Measurements from ENCODE around the gene APOA1.

DNA sequence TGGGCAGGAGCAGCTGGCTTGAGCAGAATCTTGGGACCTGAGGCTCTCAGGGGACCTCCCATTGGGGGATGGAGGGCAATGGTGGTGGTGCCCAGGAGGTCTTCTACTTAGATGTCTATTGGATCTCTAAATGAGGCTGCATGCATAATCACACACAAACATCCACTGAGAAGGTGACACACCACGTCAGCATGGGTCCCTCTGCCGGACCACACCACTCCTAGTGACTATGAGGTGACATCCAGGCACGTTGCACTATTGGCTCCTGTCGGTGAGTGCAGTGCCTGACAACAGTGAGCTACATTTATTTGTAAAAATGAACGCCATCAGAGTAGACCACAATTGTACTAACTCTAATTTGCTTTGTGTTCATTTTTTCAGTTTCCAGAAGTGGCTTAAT lies 12.0 kb downstream of the APOA1 start:
- TF ChIP-seq ATF2 (IDR thresholded peaks at IDR 0.05; ENCODE audit: low read length) (no peak), TAF1 (IDR thresholded peaks at IDR 0.05; ENCODE audit: borderline replicate concordance, low read depth, low read length) (no peak), CHD1 (IDR thresholded peaks at IDR 0.05; ENCODE audit: low read depth, low read length) (no peak), SIN3A (IDR thresholded peaks at IDR 0.05; ENCODE audit: low read depth, low read length) (no peak), KAT2A (conservative IDR thresholded peaks at IDR 0.05; ENCODE audit: control insufficient read depth, low read depth, low read length) (no peak), SUZ12 (IDR thresholded peaks at IDR 0.05; ENCODE audit: unreplicated experiment) (no peak), EZH2 (IDR thresholded peaks at IDR 0.05; ENCODE audit: borderline replicate concordance, control insufficient read depth, low read depth, low read length) (no peak), POLR2A (IDR thresholded peaks at IDR 0.05; ENCODE audit: low read depth, low read length) (no peak), NFXL1 (IDR thresholded peaks at IDR 0.05; ENCODE audit: borderline replicate concordance) (no peak), RCOR1 (conservative IDR thresholded peaks at IDR 0.05; ENCODE audit: low read depth, low read length) (no peak)
- TF ChIP-seq, protein P1, sequence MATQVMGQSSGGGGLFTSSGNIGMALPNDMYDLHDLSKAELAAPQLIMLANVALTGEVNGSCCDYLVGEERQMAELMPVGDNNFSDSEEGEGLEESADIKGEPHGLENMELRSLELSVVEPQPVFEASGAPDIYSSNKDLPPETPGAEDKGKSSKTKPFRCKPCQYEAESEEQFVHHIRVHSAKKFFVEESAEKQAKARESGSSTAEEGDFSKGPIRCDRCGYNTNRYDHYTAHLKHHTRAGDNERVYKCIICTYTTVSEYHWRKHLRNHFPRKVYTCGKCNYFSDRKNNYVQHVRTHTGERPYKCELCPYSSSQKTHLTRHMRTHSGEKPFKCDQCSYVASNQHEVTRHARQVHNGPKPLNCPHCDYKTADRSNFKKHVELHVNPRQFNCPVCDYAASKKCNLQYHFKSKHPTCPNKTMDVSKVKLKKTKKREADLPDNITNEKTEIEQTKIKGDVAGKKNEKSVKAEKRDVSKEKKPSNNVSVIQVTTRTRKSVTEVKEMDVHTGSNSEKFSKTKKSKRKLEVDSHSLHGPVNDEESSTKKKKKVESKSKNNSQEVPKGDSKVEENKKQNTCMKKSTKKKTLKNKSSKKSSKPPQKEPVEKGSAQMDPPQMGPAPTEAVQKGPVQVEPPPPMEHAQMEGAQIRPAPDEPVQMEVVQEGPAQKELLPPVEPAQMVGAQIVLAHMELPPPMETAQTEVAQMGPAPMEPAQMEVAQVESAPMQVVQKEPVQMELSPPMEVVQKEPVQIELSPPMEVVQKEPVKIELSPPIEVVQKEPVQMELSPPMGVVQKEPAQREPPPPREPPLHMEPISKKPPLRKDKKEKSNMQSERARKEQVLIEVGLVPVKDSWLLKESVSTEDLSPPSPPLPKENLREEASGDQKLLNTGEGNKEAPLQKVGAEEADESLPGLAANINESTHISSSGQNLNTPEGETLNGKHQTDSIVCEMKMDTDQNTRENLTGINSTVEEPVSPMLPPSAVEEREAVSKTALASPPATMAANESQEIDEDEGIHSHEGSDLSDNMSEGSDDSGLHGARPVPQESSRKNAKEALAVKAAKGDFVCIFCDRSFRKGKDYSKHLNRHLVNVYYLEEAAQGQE (IDR thresholded peaks at IDR 0.05; ENCODE audit: low read depth, low read length), result no peak
- TF ChIP-seq, protein P2, sequence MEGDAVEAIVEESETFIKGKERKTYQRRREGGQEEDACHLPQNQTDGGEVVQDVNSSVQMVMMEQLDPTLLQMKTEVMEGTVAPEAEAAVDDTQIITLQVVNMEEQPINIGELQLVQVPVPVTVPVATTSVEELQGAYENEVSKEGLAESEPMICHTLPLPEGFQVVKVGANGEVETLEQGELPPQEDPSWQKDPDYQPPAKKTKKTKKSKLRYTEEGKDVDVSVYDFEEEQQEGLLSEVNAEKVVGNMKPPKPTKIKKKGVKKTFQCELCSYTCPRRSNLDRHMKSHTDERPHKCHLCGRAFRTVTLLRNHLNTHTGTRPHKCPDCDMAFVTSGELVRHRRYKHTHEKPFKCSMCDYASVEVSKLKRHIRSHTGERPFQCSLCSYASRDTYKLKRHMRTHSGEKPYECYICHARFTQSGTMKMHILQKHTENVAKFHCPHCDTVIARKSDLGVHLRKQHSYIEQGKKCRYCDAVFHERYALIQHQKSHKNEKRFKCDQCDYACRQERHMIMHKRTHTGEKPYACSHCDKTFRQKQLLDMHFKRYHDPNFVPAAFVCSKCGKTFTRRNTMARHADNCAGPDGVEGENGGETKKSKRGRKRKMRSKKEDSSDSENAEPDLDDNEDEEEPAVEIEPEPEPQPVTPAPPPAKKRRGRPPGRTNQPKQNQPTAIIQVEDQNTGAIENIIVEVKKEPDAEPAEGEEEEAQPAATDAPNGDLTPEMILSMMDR (IDR thresholded peaks at IDR 0.05 in 2 of 3, conservative IDR thresholded peaks at IDR 0.05 in 1 of 3; ENCODE audit: control insufficient read depth in 2 of 3, extremely low read depth in 1 of 3, insufficient read depth in 1 of 3, low read depth in 3 of 3, low read length in 3 of 3), result no peak
